Activated T-cell treated with anti-CD3 and anti-CD28 coated beads for 1 hour (primary cell): ENCODE data around the gene RET.

Experiments used
- DNase-seq: peaks from one replicate; pipeline ENCODE4 v3.0.0-alpha.2; 2020; ENCODE audit warnings: low read depth

RET gene

GRCh38 chr10:43076876-43077420 lies at the start of gene RET:
TSS of gene RET (plus strand) at chr10:43077069. CDS start at chr10:43077259, 190 bp downstream.
- no peak for DNase-seq

DNA sequence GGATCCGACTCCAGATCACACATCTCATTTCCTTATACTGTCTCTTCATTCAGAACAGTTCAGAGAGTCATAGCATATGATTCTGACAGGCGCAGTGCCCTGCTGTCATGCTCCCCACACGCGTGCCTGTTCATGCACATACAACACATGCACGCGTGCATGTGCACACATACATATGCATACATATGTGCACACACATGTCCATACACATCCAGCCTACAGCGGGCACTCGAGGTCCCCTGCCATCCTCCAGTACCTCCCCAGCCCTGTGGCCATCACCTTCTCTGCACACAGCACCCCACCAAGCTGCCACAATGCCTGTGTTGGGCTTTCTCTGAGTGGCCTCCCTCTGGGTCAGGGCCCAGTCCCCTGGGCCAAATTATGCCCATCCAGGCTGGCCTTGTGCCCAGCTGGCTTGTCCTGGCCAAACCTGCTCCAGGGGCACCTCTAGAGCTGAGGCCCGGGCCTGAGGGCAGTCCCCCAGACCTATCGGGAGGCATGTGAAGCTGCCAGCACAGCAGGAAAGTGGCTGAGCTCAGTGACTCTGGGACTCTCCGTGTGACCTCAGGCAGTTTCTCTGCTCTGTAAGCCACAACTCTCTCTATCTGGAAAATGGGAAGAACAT lies 49.4 kb upstream of the RET start:
- DNase-seq: no peak

GRCh38 chr10:43028143-43028542 lies 48.7 kb upstream of the RET start:
- no peak for DNase-seq

GRCh38 chr10:43029043-43029442 lies 47.8 kb upstream of the RET start:
- DNase-seq: no peak

- DNase-seq: no peak
These were observed 44.3 kb upstream of the RET start for GRCh38 chr10:43032613-43033012.

DNA sequence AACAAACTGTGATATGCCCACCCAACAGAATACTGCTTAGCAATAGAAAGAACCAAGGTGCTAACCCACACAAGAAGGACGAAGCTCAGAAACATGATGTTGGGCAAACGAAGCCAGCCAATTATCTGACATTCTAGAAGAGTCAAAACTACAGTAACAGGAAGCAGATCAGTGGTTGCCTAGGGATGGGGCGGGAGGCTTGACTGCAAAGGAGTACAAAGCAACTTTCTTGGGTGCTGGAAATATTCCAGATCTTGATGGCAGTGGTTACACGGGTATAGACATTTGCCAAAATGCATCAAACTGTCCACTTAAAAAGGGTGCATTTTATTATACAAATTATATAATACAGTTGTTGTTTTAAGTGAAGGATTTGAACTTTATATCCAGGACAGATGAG lies 41.1 kb upstream of the RET start:
- DNase-seq: no peak

DNA sequence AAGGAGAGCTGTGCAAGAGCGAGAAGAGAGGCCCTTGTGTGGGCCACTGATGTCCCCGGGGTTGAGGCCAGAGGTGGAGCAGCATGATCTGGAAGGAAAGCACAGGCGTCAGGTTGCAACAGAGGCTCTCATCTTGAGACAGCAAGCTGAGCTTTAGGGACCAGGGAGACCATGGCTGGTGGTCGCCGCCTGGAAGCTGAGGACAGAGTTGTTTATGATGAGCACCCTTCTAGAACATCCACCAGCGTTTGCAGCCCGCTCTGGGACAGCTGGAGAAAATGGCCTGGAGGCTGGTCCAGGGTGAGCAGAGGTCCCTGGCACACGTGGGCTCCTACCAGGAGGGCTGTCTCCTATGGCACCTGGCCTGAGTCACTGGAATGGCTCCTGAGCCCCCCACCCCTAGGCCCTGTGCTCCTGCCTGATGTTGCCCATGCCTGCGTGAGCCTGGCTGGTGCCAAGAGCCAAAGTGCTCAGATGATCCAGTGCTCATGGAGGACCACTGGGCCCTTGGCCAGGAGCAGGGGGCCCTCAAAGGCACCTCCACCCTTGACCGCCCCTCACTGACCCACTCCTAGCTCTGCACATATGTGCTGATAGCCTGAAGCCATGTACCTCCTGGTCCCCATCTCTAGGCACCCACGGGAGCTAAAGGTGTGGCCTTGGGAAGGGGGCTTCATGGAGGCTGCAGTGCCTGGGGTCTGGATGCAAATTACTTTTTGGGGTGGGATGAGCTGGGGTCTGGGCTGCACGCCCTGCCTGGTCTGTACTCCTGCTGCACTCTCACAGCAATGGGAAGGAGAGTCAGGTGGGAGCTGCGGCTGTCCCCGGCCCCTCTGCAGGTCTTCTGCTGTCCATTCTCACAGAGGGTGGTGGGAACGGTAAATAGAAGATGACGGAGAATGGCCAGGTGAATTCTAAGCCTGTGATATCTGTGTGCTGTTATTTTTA lies 40.1 kb upstream of the RET start:
- DNase-seq: no peak

DNA sequence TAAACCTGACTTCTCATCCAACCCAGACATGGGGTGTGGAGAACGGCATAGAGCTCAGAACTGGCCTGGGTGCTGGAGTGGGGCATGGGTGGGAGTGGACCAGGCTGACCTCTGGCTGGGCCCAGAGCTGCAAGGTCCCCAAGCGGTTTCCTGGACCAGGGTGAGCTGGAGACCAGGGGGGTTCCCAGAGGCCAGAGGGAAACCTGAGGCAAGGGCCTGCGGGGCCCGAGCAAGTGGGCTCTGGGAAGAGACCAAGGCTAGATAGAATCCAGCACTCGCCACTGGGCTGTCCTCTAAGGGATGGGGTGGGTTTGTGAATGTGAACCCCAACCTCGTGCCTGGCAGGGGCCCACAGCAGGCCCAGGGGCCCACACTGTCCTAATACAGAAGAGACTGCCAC lies 39.4 kb upstream of the RET start:
- DNase-seq: no peak

- no peak for DNase-seq
These were observed 38.7 kb upstream of the RET start for GRCh38 chr10:43037942-43038782.

GRCh38 chr10:43038783-43039623 lies 37.9 kb upstream of the RET start:
- DNase-seq: no peak

GRCh38 chr10:43039624-43040481 lies 37.0 kb upstream of the RET start:
- DNase-seq: no peak

GRCh38 chr10:43040482-43041256 lies 36.2 kb upstream of the RET start:
- DNase-seq: no peak

DNA sequence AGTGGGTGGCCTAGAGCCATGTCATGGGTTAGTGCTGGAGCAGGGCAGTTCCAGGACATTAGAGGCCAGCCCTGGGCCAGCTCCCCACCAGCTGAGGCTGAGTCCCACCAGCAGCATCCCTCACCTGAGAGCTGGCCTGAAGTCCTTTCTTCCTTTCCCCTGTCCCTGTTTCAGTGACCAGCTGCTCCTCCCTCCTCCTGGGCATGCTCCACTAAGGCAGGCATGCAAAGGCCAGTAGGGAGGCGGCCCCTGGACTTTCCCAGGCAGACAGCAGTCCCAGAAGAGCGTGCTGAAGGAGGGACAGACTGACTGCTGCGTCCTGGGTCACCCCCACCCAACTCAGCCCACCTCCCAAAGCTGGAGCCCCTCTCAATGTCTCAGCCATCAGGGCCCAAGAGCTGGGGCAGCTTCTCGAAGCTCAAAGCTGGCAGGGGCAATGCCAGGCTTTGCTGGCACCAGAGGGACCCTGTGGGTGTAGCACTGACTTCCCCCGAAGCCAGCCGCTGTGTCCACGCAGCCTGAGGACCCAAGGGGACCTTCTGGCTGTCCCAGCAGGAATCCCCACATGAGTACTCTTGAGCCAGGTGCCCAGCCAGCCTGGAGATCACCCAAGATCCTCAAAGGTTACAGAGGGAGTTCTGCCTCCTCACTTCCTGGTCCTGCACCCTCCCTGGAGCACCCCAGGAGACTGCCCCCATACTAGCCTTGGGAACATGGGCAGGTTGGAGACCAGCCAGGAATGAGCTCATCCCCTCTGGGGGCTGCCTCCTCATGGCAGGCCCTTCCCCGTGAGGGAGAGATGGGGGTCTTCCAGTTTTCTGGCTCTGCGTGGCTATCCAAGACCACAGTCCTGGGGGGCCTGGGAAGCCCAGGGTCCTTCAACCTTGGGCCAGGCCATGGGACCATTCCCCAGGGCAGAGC lies 35.2 kb upstream of the RET start:
- DNase-seq: no peak

GRCh38 chr10:43042503-43043341 lies 34.1 kb upstream of the RET start:
- no peak for DNase-seq

- DNase-seq: no peak
These were observed 33.5 kb upstream of the RET start for GRCh38 chr10:43043342-43043772.

DNA sequence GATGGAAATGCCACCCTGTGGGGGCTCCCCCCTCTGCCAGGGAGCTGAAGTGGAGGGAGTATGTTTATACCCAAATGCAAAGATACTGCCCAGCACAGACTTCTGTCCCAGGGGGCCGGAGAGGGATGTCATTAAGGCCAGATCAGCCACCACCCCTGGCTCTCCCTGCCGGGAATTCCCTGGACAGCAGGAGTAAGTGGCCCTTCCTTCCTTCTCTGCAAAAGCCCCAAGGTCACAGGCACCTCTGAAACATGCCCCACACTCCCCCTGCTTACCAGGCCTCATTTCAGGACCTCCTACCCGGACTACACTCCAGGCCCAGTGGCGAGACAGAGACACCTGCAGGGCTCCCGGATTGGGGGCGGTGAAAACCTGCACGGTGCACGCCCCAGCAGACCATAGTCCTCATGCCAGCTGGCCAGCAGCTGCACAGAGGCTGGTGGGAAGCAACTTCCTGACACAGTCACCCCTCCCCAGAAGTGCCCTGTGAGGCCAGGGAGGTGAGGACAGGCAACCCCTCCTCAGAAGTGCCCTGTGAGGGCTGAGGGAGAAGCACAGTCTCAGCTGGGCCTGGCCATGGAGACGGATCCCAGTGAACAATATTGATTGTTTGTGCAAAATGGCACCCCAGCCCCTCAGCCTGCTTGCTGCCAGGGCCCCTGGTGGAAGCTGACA lies 33.0 kb upstream of the RET start:
- no peak for DNase-seq

- no peak for DNase-seq
These were observed 32.4 kb upstream of the RET start for GRCh38 chr10:43044448-43044921.
